ENCODE data around the gene NEK11. TPM values are rescaled to one million over a fixed set of nuclear protein-coding genes. Genes with fewer than 3 reads are reported as not detected.

NEK11 gene
- total RNA-seq, 2 donors from 2014 or later = 5.5 to 5.8 TPM

- no peaks in the 10 kb centered on the region for H3K4me1 ChIP-seq
- no peaks in the 10 kb centered on the region for H3K36me3 ChIP-seq
- DNase-seq = no peak
- no peak overlapping the region for H3K27ac ChIP-seq
- no peak overlapping the region for H3K9ac ChIP-seq (ENCODE audit: low read depth in 2 of 2, low read length in 2 of 2)
- H3K27me3 ChIP-seq = no peaks in the 10 kb centered on the region
- intact Hi-C loops (cut with DNase I) = no loop called here
- H3K4me3 ChIP-seq = no peak overlapping the region
- TF ChIP-seq, protein P1, sequence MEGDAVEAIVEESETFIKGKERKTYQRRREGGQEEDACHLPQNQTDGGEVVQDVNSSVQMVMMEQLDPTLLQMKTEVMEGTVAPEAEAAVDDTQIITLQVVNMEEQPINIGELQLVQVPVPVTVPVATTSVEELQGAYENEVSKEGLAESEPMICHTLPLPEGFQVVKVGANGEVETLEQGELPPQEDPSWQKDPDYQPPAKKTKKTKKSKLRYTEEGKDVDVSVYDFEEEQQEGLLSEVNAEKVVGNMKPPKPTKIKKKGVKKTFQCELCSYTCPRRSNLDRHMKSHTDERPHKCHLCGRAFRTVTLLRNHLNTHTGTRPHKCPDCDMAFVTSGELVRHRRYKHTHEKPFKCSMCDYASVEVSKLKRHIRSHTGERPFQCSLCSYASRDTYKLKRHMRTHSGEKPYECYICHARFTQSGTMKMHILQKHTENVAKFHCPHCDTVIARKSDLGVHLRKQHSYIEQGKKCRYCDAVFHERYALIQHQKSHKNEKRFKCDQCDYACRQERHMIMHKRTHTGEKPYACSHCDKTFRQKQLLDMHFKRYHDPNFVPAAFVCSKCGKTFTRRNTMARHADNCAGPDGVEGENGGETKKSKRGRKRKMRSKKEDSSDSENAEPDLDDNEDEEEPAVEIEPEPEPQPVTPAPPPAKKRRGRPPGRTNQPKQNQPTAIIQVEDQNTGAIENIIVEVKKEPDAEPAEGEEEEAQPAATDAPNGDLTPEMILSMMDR (IDR thresholded peaks at IDR 0.05) = no peak
- no peaks in the 10 kb centered on the region for H3K9me3 ChIP-seq
Observed at GRCh38 chr3:131221731-131222130, 195.1 kb downstream of the NEK11 start.

- H3K27me3 ChIP-seq = no peaks in the 10 kb centered on the region
Observed at GRCh38 chr3:131222599-131222998, 195.9 kb downstream of the NEK11 start.

DNA sequence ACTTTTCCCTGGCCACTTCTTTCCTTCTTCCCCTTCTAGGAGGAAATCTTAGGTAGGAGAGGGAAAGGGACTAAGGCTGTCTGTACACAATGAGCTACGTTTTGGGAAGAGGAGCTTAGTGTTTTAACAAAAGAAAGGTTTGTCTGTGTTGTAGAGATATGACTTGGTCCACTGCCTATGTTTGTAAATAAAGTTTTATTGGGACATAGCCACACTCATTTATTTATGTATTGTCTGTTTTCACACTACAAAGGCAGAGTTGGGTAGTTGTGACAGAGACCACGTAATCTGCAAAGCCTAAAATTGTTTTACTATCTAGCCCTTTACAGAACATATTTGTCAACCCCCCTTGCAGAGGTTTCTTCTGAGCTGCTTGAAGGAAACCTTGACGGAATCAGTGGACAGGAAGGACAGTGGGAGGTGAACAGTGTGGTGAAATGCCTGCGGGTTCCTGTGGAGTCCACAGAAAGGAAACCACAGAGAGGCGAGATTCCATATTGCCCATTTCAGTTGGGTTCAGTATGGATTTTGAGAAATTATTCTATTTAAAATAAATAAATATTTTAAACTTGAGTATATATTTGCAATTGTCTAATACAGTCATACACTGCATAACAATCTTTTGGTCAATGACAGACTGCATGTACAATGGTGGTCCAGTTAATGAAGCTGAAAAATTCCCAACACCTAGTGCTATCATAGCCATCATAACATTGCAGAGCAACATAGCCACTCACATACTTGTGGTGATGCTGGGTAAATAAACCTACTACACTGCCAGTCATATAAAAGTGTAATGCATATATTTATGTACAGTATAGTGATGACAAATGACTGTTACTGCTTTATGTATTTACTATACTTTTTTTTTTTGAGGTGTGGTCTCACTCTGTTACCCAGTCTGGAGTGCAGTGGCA, 197.0 kb downstream of the NEK11 start:
- Histone ChIP-seq H3K36me3 (no peaks in the 10 kb centered on the region), H3K4me3 (no peak overlapping the region), H3K9ac (ENCODE audit: low read depth in 2 of 2, low read length in 2 of 2) (no peak overlapping the region), H3K9me3 (no peaks in the 10 kb centered on the region), H3K27ac (no peak overlapping the region), H3K4me1 (no peaks in the 10 kb centered on the region), H3K27me3 (no peaks in the 10 kb centered on the region)
- intact Hi-C loops (cut with DNase I) = no loop called here
- no peak for DNase-seq
- TF ChIP-seq, protein P1 (IDR thresholded peaks at IDR 0.05) = no peak

More at GRCh38 chr3:131222599-131222998, 195.9 kb downstream of the NEK11 start:
- H3K4me1 ChIP-seq = no peaks in the 10 kb centered on the region
- H3K36me3 ChIP-seq = no peaks in the 10 kb centered on the region
- no peaks in the 10 kb centered on the region for H3K9me3 ChIP-seq
- no peak overlapping the region for H3K27ac ChIP-seq
- H3K4me3 ChIP-seq = no peak overlapping the region
- intact Hi-C loops (cut with DNase I) = no loop called here
- DNase-seq = no peak
- H3K9ac ChIP-seq (ENCODE audit: low read depth in 2 of 2, low read length in 2 of 2) = no peak overlapping the region
- TF ChIP-seq, protein P1 (IDR thresholded peaks at IDR 0.05) = no peak

DNA sequence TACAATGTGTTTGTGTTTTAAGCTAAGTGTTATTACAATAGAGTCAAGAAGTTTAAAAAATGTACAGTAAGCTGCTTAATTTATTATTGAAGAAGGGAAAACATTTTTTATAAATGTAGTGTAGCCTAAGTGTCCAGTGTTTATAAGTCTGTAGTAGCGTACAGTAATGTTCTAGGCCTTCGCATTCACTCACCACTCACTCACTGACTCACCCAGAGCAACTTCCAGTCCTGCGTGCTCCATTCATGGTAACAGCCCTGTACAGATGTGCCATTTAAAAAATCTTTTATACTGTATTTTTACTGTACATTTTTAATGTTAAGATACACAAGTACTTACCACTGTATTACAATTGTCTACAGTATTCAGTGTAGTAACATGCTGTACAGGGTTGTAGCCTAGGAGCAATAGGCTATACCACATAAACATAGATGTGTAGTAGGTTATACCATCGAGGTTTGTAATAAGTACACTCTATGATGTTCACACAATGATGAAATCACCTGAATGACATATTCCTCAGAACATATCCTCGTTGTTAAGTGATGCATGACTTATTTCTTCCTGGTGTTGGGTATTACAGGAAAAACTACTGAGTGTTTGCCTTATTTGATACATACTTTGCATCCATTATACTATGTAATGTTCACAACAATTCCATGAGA, 198.3 kb downstream of the NEK11 start:
- no peak overlapping the region for H3K9ac ChIP-seq (ENCODE audit: low read depth in 2 of 2, low read length in 2 of 2)
- H3K4me1 ChIP-seq = no peaks in the 10 kb centered on the region
- no peaks in the 10 kb centered on the region for H3K27me3 ChIP-seq
- no peak overlapping the region for H3K4me3 ChIP-seq
- no peaks in the 10 kb centered on the region for H3K36me3 ChIP-seq
- DNase-seq = no peak
- TF ChIP-seq, protein P1 (IDR thresholded peaks at IDR 0.05) = no peak
- no peak overlapping the region for H3K27ac ChIP-seq
- no peaks in the 10 kb centered on the region for H3K9me3 ChIP-seq
- intact Hi-C loops (cut with DNase I) = no loop called here

GRCh38 chr3:131228522-131228921, 201.8 kb downstream of the NEK11 start:
- Histone ChIP-seq H3K27ac (no peak overlapping the region), H3K9ac (ENCODE audit: low read depth in 2 of 2, low read length in 2 of 2) (no peak overlapping the region), H3K4me3 (no peak overlapping the region), H3K4me1 (no peaks in the 10 kb centered on the region), H3K36me3 (no peaks in the 10 kb centered on the region), H3K27me3 (no peaks in the 10 kb centered on the region), H3K9me3 (no peaks in the 10 kb centered on the region)
- intact Hi-C loops (cut with DNase I) = no loop called here
- DNase-seq = no peak
- TF ChIP-seq, protein P1 (IDR thresholded peaks at IDR 0.05) = no peak

All from colonic mucosa (tissue), 4 donors.